SU-DHL-6 (cell line): Measurements from ENCODE around the gene CALHM1.

Source experiments
- EZH2phosphoT487 ChIP-seq: fragments of 200-600 bp; sonication (generic), shearing (Covaris generic); conservative IDR thresholded peaks from 2 replicates; pipeline ENCODE4 v1.6.1; 2018; ENCODE audit warnings: mild to moderate bottlenecking, antibody characterized with exemption, low read length, moderate library complexity, mixed read lengths
- TF ChIP-seq, protein P1 (sequence below): fragments of 200-600 bp; sonication (generic); IDR thresholded peaks from one replicate; pipeline ENCODE4 v1.5.1; 2017; ENCODE audit warnings: antibody characterized with exemption, mild to moderate bottlenecking, low read length, moderate library complexity; ENCODE audit not compliant: insufficient read depth, poor library complexity, severe bottlenecking

GRCh38 chr10:103507235-103508191, 48.8 kb upstream of the CALHM1 start:
- TF ChIP-seq, protein P1, sequence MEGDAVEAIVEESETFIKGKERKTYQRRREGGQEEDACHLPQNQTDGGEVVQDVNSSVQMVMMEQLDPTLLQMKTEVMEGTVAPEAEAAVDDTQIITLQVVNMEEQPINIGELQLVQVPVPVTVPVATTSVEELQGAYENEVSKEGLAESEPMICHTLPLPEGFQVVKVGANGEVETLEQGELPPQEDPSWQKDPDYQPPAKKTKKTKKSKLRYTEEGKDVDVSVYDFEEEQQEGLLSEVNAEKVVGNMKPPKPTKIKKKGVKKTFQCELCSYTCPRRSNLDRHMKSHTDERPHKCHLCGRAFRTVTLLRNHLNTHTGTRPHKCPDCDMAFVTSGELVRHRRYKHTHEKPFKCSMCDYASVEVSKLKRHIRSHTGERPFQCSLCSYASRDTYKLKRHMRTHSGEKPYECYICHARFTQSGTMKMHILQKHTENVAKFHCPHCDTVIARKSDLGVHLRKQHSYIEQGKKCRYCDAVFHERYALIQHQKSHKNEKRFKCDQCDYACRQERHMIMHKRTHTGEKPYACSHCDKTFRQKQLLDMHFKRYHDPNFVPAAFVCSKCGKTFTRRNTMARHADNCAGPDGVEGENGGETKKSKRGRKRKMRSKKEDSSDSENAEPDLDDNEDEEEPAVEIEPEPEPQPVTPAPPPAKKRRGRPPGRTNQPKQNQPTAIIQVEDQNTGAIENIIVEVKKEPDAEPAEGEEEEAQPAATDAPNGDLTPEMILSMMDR = no peak
- TF ChIP-seq EZH2phosphoT487 = no peak
